Esophagus squamous epithelium (tissue), 4 donors: Measurements from ENCODE around the gene EPHA1.

ENCODE experiments used
- POLR2A ChIP-seq, 4 donors: fragments of 450-650 bp; IDR thresholded peaks; one replicate each; pipeline ENCODE4 v1.6.1; 2017; ENCODE audit warnings: antibody characterized with exemption in 4 of 4, mild to moderate bottlenecking in 4 of 4, moderate library complexity in 3 of 4
- TF ChIP-seq, protein P1 (sequence below), 6 experiments: fragments of 450-650 bp in 4 of 6; fragments of 200-600 bp in 2 of 6; sonication (generic) in 2 of 6; IDR thresholded peaks; one replicate each; pipeline ENCODE4 v1.5.1; 2016 to 2019; ENCODE audit warnings: antibody characterized with exemption in 6 of 6, mild to moderate bottlenecking in 4 of 6, moderate library complexity in 4 of 6

DNA sequence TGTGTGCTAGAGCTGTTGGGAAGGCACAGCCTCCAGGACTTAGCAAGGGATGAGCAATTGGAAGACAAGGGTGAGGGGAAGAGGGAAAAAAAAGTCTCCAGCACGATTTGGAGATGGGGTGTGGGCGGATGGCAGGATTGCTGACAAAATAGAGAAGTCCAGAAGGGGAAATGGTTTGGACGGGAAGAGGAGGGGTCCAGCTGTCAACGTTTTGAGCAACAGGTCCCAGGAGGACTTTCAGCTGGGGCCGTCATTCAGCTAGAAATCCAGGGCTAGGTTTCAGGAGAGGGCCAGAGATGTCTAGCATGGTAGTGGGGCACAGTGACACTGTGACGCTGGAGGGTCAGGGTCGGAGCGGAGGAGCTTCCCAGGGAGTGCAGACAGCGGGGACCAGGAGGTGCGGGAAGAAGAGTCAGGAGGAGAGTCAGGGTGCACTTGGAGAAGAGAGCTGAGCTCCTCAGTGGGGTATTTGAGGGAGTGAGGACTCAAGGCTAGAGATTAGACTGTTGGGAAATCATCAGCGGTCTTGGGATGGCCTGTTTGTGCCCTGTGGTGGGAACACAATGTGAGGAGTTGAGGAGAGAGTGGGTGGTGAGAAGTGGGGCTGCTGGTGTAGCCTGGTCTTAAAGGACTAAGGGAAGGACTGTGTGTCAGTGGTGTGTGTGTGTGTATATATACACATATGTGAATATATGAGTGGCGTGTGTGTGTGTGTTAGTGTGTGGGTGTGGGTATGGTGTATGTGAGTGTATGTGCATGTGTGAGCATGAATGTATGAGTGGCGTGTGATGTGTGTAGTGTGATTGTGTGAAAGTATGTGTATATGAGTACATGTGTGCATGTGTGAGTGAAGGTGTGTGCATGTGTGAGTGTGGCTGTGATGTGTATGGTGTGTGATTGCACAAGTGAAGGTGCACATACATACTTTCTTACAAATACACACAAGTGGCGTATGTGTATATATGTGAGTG is 23.7 kb downstream of the EPHA1 start:
- peak in 1 of 4 donors; percentile 34 for TF ChIP-seq POLR2A (IDR thresholded peaks at IDR 0.05)
- TF ChIP-seq, protein P1, sequence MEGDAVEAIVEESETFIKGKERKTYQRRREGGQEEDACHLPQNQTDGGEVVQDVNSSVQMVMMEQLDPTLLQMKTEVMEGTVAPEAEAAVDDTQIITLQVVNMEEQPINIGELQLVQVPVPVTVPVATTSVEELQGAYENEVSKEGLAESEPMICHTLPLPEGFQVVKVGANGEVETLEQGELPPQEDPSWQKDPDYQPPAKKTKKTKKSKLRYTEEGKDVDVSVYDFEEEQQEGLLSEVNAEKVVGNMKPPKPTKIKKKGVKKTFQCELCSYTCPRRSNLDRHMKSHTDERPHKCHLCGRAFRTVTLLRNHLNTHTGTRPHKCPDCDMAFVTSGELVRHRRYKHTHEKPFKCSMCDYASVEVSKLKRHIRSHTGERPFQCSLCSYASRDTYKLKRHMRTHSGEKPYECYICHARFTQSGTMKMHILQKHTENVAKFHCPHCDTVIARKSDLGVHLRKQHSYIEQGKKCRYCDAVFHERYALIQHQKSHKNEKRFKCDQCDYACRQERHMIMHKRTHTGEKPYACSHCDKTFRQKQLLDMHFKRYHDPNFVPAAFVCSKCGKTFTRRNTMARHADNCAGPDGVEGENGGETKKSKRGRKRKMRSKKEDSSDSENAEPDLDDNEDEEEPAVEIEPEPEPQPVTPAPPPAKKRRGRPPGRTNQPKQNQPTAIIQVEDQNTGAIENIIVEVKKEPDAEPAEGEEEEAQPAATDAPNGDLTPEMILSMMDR (IDR thresholded peaks at IDR 0.05), result no peak
